HTERT RPE-1 (cell line): ENCODE data around the gene CR2.
"Not testable (repeated sequence)": the region's sequence is repeated elsewhere in the genome, so short reads cannot be mapped to it uniquely, and the experiment has no call there.

Experiments used
- in situ Hi-C: fragments of 300-500 bp; cut with MboI; formaldehyde crosslinking; loops from 4 replicates; pipeline ENCODE4 v1.14.3; 2020; ENCODE audit warnings: low sequenced_read_pairs

CR2 gene

GRCh38 chr1:207503950-207504349 is 49.8 kb downstream of the CR2 start:
- in situ Hi-C loops: no loop called here

- in situ Hi-C loops: no loop called here
Observed at GRCh38 chr1:207504438-207504837, 50.3 kb downstream of the CR2 start.

GRCh38 chr1:207510444-207510843 is 56.3 kb downstream of the CR2 start:
- in situ Hi-C loops: no loop called here

GRCh38 chr1:207514890-207515289 is 60.8 kb downstream of the CR2 start:
- in situ Hi-C loops: no loop called here

GRCh38 chr1:207516729-207517128 is 62.6 kb downstream of the CR2 start:
- in situ Hi-C loops: no loop called here

GRCh38 chr1:207518608-207519236 is 64.6 kb downstream of the CR2 start:
- in situ Hi-C loops: no loop called here

GRCh38 chr1:207519505-207520399 is 65.6 kb downstream of the CR2 start:
- in situ Hi-C loops: no loop called here

- in situ Hi-C loops: not testable (repeated sequence)
Observed at GRCh38 chr1:207520400-207521345, 66.5 kb downstream of the CR2 start.

- in situ Hi-C loops: not testable (repeated sequence)
Observed at GRCh38 chr1:207525239-207525638, 71.1 kb downstream of the CR2 start.

GRCh38 chr1:207528401-207528800 is 74.3 kb downstream of the CR2 start:
- in situ Hi-C loops: not testable (repeated sequence)

GRCh38 chr1:207536263-207536662 is 82.1 kb downstream of the CR2 start:
- in situ Hi-C loops: not testable (repeated sequence)
